Measurements from ENCODE around the gene BRI3. TPM values are rescaled to one million over a fixed set of nuclear protein-coding genes. Genes with fewer than 3 reads are reported as not detected.

BRI3 gene
- total and polyA plus RNA-seq, 2 of the 13 experiments (the other 11 are each of a cell fraction or from before 2014, with no cell fraction given): 54.0 to 103 TPM

DNA sequence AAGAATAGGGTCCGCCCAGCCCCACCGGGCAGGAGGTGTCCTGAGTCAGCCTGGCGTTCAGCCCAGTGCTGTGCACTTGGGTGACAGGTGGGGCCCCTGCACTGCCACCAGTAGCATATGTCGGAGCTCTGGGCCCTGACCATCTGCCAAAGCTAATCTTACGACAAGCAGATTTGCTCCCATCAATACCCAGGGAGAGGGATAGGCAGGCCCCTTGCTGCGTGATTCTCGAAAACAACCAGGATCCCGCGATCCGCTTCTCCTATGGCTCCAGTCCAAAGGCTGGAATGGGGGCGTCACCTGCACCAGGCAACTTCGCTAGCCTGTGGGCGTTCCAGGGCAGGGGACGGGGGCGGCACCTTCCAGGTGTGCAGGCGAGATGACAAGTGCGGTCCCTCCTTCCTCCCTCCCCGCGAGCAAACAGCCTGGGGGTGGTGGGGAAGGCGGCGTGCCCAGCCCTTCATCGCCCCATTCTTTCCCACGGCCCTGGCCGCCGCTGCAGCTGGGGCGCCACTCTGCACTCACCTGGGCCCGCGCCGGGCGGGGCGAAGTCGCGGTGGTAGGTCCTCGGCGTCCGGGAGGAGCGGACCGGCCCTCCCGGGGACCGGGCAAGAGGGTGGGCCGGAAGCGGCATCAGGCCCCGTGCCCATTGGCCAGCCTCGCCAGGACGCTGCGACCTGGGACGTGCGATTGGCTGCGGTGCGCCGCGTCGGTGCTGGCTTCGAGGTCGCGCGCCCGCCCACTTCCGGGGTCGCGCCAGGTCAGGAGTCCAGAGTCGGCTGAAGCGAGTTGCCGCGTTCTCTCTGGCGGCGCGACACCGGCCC, 29.7 kb upstream of the BRI3 start, which contains the start of gene TECPR1 (continued):
- TF ChIP-seq ZNF75D (CRISPR knock-in tag; IDR thresholded peaks at IDR 0.05; ENCODE audit: borderline replicate concordance) (no peak), HOXA5 (CRISPR knock-in tag; IDR thresholded peaks at IDR 0.05) (no peak; the same call in 1 of the 2 replicates), KLF15 (CRISPR knock-in tag; IDR thresholded peaks at IDR 0.05; ENCODE audit: borderline replicate concordance) (no peak), ZNF567 (CRISPR knock-in tag; IDR thresholded peaks at IDR 0.05; ENCODE audit: borderline replicate concordance) (no peak), PTBP1 (IDR thresholded peaks at IDR 0.05; ENCODE audit: low read depth, low read length, poor library complexity, severe bottlenecking) (no peak), MBD4 (IDR thresholded peaks at IDR 0.05; ENCODE audit: borderline replicate concordance, low read length) (no peak), SMC3 (IDR thresholded peaks at IDR 0.05; ENCODE audit: low read length) (no peak), ZBTB1 (CRISPR knock-in tag; IDR thresholded peaks at IDR 0.05; ENCODE audit: borderline replicate concordance) (no peak), DMAP1 (CRISPR knock-in tag; IDR thresholded peaks at IDR 0.05) (peak; percentile 78), PCBP2 (optimal IDR thresholded peaks at IDR 0.05; ENCODE audit: low read depth, low read length, poor library complexity, severe bottlenecking) (no peak), ZNF678 (CRISPR knock-in tag; IDR thresholded peaks at IDR 0.05) (no peak), MIXL1 (CRISPR knock-in tag; IDR thresholded peaks at IDR 0.05) (no peak; the same call in 1 of the 2 replicates), ZNF616 (CRISPR knock-in tag; IDR thresholded peaks at IDR 0.05; ENCODE audit: low read depth) (0 out of 2 replicates have a peak, but pooled peaks have one; percentile 72)
- TF ChIP-seq, protein P1, sequence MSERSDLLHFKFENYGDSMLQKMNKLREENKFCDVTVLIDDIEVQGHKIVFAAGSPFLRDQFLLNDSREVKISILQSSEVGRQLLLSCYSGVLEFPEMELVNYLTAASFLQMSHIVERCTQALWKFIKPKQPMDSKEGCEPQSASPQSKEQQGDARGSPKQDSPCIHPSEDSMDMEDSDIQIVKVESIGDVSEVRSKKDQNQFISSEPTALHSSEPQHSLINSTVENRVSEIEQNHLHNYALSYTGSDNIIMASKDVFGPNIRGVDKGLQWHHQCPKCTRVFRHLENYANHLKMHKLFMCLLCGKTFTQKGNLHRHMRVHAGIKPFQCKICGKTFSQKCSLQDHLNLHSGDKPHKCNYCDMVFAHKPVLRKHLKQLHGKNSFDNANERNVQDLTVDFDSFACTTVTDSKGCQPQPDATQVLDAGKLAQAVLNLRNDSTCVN (CRISPR knock-in tag; IDR thresholded peaks at IDR 0.05; ENCODE audit: borderline replicate concordance): no peak
- TF ChIP-seq, protein P2, sequence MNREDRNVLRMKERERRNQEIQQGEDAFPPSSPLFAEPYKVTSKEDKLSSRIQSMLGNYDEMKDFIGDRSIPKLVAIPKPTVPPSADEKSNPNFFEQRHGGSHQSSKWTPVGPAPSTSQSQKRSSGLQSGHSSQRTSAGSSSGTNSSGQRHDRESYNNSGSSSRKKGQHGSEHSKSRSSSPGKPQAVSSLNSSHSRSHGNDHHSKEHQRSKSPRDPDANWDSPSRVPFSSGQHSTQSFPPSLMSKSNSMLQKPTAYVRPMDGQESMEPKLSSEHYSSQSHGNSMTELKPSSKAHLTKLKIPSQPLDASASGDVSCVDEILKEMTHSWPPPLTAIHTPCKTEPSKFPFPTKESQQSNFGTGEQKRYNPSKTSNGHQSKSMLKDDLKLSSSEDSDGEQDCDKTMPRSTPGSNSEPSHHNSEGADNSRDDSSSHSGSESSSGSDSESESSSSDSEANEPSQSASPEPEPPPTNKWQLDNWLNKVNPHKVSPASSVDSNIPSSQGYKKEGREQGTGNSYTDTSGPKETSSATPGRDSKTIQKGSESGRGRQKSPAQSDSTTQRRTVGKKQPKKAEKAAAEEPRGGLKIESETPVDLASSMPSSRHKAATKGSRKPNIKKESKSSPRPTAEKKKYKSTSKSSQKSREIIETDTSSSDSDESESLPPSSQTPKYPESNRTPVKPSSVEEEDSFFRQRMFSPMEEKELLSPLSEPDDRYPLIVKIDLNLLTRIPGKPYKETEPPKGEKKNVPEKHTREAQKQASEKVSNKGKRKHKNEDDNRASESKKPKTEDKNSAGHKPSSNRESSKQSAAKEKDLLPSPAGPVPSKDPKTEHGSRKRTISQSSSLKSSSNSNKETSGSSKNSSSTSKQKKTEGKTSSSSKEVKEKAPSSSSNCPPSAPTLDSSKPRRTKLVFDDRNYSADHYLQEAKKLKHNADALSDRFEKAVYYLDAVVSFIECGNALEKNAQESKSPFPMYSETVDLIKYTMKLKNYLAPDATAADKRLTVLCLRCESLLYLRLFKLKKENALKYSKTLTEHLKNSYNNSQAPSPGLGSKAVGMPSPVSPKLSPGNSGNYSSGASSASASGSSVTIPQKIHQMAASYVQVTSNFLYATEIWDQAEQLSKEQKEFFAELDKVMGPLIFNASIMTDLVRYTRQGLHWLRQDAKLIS (CRISPR knock-in tag; IDR thresholded peaks at IDR 0.05): no peak; the same call in 1 of the 2 replicates
- TF ChIP-seq, protein P3, sequence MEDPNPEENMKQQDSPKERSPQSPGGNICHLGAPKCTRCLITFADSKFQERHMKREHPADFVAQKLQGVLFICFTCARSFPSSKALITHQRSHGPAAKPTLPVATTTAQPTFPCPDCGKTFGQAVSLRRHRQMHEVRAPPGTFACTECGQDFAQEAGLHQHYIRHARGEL (CRISPR knock-in tag; IDR thresholded peaks at IDR 0.05): 0 out of 2 replicates have a peak, but pooled peaks have one; percentile 27
- TF ChIP-seq, protein P4, sequence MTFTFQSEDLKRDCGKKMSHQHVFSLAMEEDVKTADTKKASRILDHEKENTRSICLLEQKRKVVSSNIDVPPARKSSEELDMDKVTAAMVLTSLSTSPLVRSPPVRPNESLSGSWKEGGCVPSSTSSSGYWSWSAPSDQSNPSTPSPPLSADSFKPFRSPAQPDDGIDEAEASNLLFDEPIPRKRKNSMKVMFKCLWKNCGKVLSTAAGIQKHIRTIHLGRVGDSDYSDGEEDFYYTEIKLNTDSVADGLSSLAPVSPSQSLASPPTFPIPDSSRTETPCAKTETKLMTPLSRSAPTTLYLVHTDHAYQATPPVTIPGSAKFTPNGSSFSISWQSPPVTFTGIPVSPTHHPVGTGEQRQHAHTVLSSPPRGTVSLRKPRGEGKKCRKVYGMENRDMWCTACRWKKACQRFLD (CRISPR knock-in tag; IDR thresholded peaks at IDR 0.05; ENCODE audit: borderline replicate concordance): no peak
- TF ChIP-seq, protein P5, sequence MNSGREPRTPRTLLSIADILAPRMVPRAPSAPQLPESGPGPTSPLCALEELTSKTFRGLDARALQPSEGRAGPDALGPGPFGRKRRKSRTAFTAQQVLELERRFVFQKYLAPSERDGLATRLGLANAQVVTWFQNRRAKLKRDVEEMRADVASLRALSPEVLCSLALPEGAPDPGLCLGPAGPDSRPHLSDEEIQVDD (CRISPR knock-in tag; IDR thresholded peaks at IDR 0.05; ENCODE audit: borderline replicate concordance): peak; percentile 93; the same call in 1 of the 2 replicates
